ENCODE measurements around the gene VWA7.
A peak's percentile ranks its signal among the peaks of the same experiment; 100 is the strongest.

VWA7 gene

GRCh38 chr6:31729979-31730630 is 47.0 kb downstream of the VWA7 start:
- peak; percentile 90 for DNase-seq (ENCODE audit: low spot score)

GRCh38 chr6:31729515-31729978 is 47.6 kb downstream of the VWA7 start:
- DNase-seq (ENCODE audit: low spot score): peak; percentile 89

- no peak for DNase-seq (ENCODE audit: low spot score)
Measured at GRCh38 chr6:31728767-31729514, 48.2 kb downstream of the VWA7 start, which contains the start of gene DDAH2. DDAH2 (minus strand) TSS chr6:31729299; CDS start chr6:31729161, 138 bp downstream.

- DNase-seq (ENCODE audit: low spot score): no peak
Measured at GRCh38 chr6:31727717-31728671, 49.1 kb downstream of the VWA7 start.

- no peak for DNase-seq (ENCODE audit: low spot score)
Measured at GRCh38 chr6:31727034-31727716, 50.0 kb downstream of the VWA7 start.

GRCh38 chr6:31725502-31726350 is 51.4 kb downstream of the VWA7 start:
- no peak for DNase-seq (ENCODE audit: low spot score)

GRCh38 chr6:31723980-31724691 is 53.0 kb downstream of the VWA7 start:
- DNase-seq (ENCODE audit: low spot score): no peak

- no peak for DNase-seq (ENCODE audit: low spot score)
Measured at GRCh38 chr6:31723245-31723979, 53.7 kb downstream of the VWA7 start, which contains the start of gene MPIG6B. MPIG6B (plus strand) TSS chr6:31723373; CDS start chr6:31723384, 11 bp downstream.

- DNase-seq (ENCODE audit: low spot score): no peak
Measured at GRCh38 chr6:31722173-31722572, 55.0 kb downstream of the VWA7 start.

- DNase-seq (ENCODE audit: low spot score): no peak
Measured at GRCh38 chr6:31721351-31722020, 55.6 kb downstream of the VWA7 start, which contains the start of gene LY6G6C. LY6G6C (minus strand) TSS chr6:31721746; CDS start chr6:31721679, 67 bp downstream.

- DNase-seq (ENCODE audit: low spot score): no peak
Measured at GRCh38 chr6:31720196-31720770, 56.8 kb downstream of the VWA7 start.

- DNase-seq (ENCODE audit: low spot score): no peak
Measured at GRCh38 chr6:31719001-31719400, 58.1 kb downstream of the VWA7 start.

- no peak for DNase-seq (ENCODE audit: low spot score)
Measured at GRCh38 chr6:31718265-31718664, 58.9 kb downstream of the VWA7 start.

GRCh38 chr6:31717499-31718222 is 59.5 kb downstream of the VWA7 start:
- no peak for DNase-seq (ENCODE audit: low spot score)

Data from RKO (cell line).